CD4-positive, alpha-beta T cell (primary cell): ENCODE data around the gene PDCD4. TPM values are rescaled to one million over a fixed set of nuclear protein-coding genes. Genes with fewer than 3 reads are reported as not detected.

ENCODE experiments used
- ATAC-seq: fragments of 200-7000 bp; cut with Tn5 transposase; one replicate; pipeline ENCODE4 v1.10.0; 2022; ENCODE audit warnings: mild to moderate bottlenecking; ENCODE audit not compliant: poor library complexity
- CTCF ChIA-PET: fragments of 350-600 bp; sonication (Branson Sonifier 250); formaldehyde crosslinking; loops from one replicate; lab custom pipeline; 2021; ENCODE audit warnings: antibody characterized with exemption, inconsistent platforms; lab: Charles Lee
- POLR2A ChIA-PET: fragments of 350-600 bp; sonication (Branson Sonifier 250); formaldehyde crosslinking; loops from one replicate; lab custom pipeline; 2021; ENCODE audit warnings: antibody characterized with exemption, inconsistent platforms; lab: Charles Lee
- DNase-seq, 14 experiments: peaks; one replicate each; pipeline ENCODE4 v3.0.0-alpha.2; 2013 to 2020; ENCODE audit warnings: mixed read lengths in 2 of 14
- H3K27ac ChIP-seq, 2 donors: one replicate each; pipeline versions ENCODE4 v1.5.1 to v1.7.0; 2013; ENCODE audit warnings: low read length in 2 of 2, low read depth in 1 of 2, mild to moderate bottlenecking in 1 of 2
- H3K27me3 ChIP-seq, 2 experiments: 1 replicate in 1 of 2; 2 replicates in 1 of 2; pipeline versions ENCODE4 v1.6.1 to v1.7.0; 2013; ENCODE audit warnings: low read length in 2 of 2, control low read depth in 1 of 2, mild to moderate bottlenecking in 1 of 2, moderate library complexity in 1 of 2; ENCODE audit not compliant: insufficient read depth in 2 of 2, control insufficient read depth in 1 of 2
- H3K36me3 ChIP-seq: one replicate; pipeline ENCODE4 v1.6.1; 2013; ENCODE audit warnings: low read length, control low read depth; ENCODE audit not compliant: insufficient read depth
- H3K4me1 ChIP-seq: one replicate; pipeline ENCODE4 v1.6.1; 2013; ENCODE audit warnings: low read length, control low read depth; ENCODE audit not compliant: insufficient read depth
- H3K4me3 ChIP-seq: one replicate; pipeline ENCODE4 v1.5.1; 2013; ENCODE audit warnings: mild to moderate bottlenecking, low read length, moderate library complexity
- H3K9me3 ChIP-seq, 2 experiments: 1 replicate in 1 of 2; 2 replicates in 1 of 2; pipeline versions ENCODE4 v1.6.1 to v1.7.0; 2013; ENCODE audit warnings: low read length in 2 of 2, mild to moderate bottlenecking in 2 of 2, control low read depth in 1 of 2, moderate library complexity in 1 of 2; ENCODE audit not compliant: control insufficient read depth in 1 of 2, insufficient read depth in 1 of 2
- H3K27ac Mint-ChIP-seq: one replicate; pipeline ENCODE4 v1.8.0; 2020; ENCODE audit warnings: mixed read lengths
- H3K27me3 Mint-ChIP-seq: one replicate; pipeline ENCODE4 v1.8.0; 2021; ENCODE audit warnings: mixed read lengths
- H3K36me3 Mint-ChIP-seq: one replicate; pipeline ENCODE4 v1.8.0; 2021; ENCODE audit warnings: low read depth, mixed read lengths
- H3K4me1 Mint-ChIP-seq: one replicate; pipeline ENCODE4 v1.8.0; 2021; ENCODE audit warnings: low read depth, mixed read lengths
- H3K4me3 Mint-ChIP-seq: one replicate; pipeline ENCODE4 v1.8.0; 2020; ENCODE audit warnings: mild to moderate bottlenecking, mixed read lengths
- H3K9me3 Mint-ChIP-seq: one replicate; pipeline ENCODE4 v1.8.0; 2020; ENCODE audit warnings: mixed read lengths
- intact Hi-C, 2 experiments: fragments of 100-400 bp; cut with DNase I in 1 of 2; cut with micrococcal nuclease in 1 of 2; formaldehyde crosslinking; loops; one replicate each; pipeline versions ENCODE4 v1.15.1 to v1.9.0; 2023 to 2025; cut with DNase I, micrococcal nuclease
- total RNA-seq, 174 experiments: library from RNA in 2 of 174; stranded (reverse) in 2 of 174; gene quantifications; one replicate each; pipeline ENCODE4 v1.2.3 and lab custom pipeline; 2021 to 2026
- TF ChIP-seq, protein P1 (sequence below): fragments of 200-600 bp; IDR thresholded peaks from one replicate; pipeline ENCODE4 v1.8.0; 2022; ENCODE audit warnings: antibody characterized with exemption, mild to moderate bottlenecking

The PDCD4 gene
- total RNA-seq, 2 experiments from 2014 or later, result 352 to 358 TPM

DNA sequence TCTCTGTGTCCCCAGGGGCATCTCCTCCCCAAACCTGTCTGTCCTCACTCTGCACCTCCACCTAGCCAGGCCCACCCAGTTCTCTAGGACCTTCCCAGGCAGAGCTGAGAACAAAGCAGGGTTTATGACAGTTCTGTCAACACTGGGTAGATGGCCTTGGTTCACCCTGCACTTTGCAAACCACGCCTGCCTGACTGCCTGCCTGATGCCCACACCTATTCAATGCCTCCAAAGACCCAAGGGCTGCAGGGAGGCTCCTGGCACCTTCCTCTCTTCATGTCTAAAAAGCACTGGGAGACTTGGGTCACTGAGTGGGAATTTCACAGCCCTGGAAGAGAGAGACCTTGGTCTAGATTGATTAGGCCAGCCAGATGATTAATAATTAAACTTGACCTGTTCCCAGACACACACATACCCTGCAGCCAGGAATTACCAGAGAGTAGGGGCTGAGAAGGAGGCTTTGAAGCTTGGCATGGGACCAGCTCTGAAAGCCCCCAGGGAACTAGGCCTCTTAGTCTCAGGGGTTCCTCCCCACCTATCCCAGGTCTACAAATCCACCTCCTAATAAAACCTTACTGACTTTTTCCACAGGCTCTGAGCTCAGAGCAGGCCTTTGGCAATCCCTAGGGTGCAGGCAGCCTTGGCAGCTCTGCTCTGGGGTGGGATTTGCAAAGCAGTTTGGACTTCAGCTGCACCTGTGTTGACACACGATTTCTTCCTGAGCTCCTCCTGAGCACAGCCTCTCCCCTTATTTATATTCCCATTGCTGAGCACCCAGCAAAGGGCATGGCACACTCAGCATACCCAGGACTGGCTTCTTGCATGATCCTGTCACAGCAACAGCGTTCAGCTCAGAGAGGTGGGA, 25.7 kb upstream of the PDCD4 start:
- Mint-ChIP-seq H3K9me3 (no peaks in the 10 kb centered on the region), H3K27me3 (no peaks in the 10 kb centered on the region), H3K36me3 (no peaks in the 10 kb centered on the region), H3K4me1 (peaks cover 66% of the 10 kb centered on the region), H3K27ac (no peak overlapping the region), H3K4me3 (no peak overlapping the region)
- Histone ChIP-seq H3K36me3 (no peaks in the 10 kb centered on the region), H3K27ac (no peak overlapping the region), H3K9me3 (no peaks in the 10 kb centered on the region), H3K27me3 (no peaks in the 10 kb centered on the region), H3K4me1 (peaks cover 66% of the 10 kb centered on the region), H3K4me3 (no peak overlapping the region)
- intact Hi-C loops, result no loop called here
- ChIA-PET CTCF (interaction anchor here (0.8 kb wide), 1 partner anchor 9 kb away, joined by 3 read pairs; no protein-coding TSS in a partner anchor), POLR2A (interaction anchor here (1.0 to 1.1 kb wide), 3 partner anchors 11 to 22 kb away, joined by 3 to 4 read pairs (median 4); no protein-coding TSS in a partner anchor)
- ATAC-seq (no peak), DNase-seq (no peak)
- TF ChIP-seq, protein P1, sequence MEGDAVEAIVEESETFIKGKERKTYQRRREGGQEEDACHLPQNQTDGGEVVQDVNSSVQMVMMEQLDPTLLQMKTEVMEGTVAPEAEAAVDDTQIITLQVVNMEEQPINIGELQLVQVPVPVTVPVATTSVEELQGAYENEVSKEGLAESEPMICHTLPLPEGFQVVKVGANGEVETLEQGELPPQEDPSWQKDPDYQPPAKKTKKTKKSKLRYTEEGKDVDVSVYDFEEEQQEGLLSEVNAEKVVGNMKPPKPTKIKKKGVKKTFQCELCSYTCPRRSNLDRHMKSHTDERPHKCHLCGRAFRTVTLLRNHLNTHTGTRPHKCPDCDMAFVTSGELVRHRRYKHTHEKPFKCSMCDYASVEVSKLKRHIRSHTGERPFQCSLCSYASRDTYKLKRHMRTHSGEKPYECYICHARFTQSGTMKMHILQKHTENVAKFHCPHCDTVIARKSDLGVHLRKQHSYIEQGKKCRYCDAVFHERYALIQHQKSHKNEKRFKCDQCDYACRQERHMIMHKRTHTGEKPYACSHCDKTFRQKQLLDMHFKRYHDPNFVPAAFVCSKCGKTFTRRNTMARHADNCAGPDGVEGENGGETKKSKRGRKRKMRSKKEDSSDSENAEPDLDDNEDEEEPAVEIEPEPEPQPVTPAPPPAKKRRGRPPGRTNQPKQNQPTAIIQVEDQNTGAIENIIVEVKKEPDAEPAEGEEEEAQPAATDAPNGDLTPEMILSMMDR, result no peak

DNA sequence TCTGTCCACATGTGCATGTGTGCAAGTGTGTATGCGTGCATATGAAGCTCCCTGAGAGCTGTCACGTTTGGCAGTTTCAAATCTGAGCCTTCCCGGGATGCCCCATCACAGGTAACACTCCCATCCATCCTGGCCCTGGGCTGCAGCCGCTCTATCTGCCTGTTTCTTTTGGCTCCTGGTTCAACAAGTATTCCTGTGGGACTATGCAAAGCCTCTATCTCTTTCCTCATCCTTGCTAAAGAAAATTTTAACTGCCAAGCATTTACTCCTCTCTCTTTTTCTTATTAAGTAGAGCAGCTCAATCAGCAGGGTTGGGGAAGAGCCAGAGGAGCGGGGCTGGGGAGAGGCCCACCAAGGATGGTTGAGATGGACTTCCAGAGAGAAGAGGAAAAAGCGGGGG, 24.4 kb upstream of the PDCD4 start:
- Mint-ChIP-seq H3K36me3 (no peaks in the 10 kb centered on the region), H3K4me3 (no peak overlapping the region), H3K27me3 (no peaks in the 10 kb centered on the region), H3K4me1 (peaks cover 71% of the 10 kb centered on the region), H3K9me3 (no peaks in the 10 kb centered on the region), H3K27ac (no peak overlapping the region)
- Histone ChIP-seq H3K9me3 (no peaks in the 10 kb centered on the region), H3K4me1 (peaks cover 67% of the 10 kb centered on the region), H3K27ac (no peak overlapping the region), H3K27me3 (no peaks in the 10 kb centered on the region), H3K36me3 (no peaks in the 10 kb centered on the region), H3K4me3 (no peak overlapping the region)
- TF ChIP-seq, protein P1, result no peak
- intact Hi-C loops, result no loop called here
- ChIA-PET CTCF (no interaction called here), POLR2A (interaction anchor here (0.5 to 1.0 kb wide), 2 partner anchors 12 to 17 kb away, joined by 3 read pairs; no protein-coding TSS in a partner anchor)
- DNase-seq, result no peak
- ATAC-seq, result no peak

DNA sequence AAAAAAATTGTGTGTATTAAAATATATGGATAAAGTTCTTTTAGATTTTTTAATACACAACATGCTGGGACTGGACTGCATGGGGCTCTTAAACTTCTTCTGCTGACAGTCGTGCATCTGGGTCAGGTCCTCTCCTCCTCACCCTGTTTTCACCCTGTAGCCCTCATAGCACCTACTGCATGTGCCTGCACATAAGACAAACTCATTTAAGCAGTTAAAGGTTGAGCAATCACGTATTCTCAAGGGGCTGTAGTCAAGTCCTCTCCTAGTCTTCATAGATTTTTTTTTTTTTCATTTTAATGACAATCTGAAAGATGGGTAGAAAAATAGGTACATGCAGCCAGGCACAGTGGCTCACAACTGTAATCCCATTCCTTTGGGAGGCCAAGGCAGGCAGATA, 23.6 kb upstream of the PDCD4 start:
- Histone ChIP-seq H3K9me3 (no peaks in the 10 kb centered on the region), H3K27ac (no peak overlapping the region), H3K4me1 (peaks cover 67% of the 10 kb centered on the region), H3K36me3 (no peaks in the 10 kb centered on the region), H3K27me3 (no peaks in the 10 kb centered on the region), H3K4me3 (no peak overlapping the region)
- Mint-ChIP-seq H3K36me3 (no peaks in the 10 kb centered on the region), H3K27me3 (no peaks in the 10 kb centered on the region), H3K27ac (no peak overlapping the region), H3K9me3 (no peaks in the 10 kb centered on the region), H3K4me1 (peaks cover 71% of the 10 kb centered on the region), H3K4me3 (no peak overlapping the region)
- intact Hi-C loops, result no loop called here
- TF ChIP-seq, protein P1, result no peak
- ChIA-PET CTCF (no interaction called here), POLR2A (no interaction called here)
- no peak for ATAC-seq
- no peak for DNase-seq
